HG02938 (cell line): ENCODE data around the gene RHBDL3.
"Not testable (repeated sequence)": the region's sequence is repeated elsewhere in the genome, so short reads cannot be mapped to it uniquely, and the experiment has no call there.

Experiments
- ATAC-seq: cut with Tn5 transposase; IDR thresholded peaks from one replicate; pipeline ENCODE4 v1.9.1; 2021; ENCODE audit warnings: mild to moderate bottlenecking, moderate library complexity; ENCODE audit not compliant: unreplicated experiment

RHBDL3 gene, protein sequence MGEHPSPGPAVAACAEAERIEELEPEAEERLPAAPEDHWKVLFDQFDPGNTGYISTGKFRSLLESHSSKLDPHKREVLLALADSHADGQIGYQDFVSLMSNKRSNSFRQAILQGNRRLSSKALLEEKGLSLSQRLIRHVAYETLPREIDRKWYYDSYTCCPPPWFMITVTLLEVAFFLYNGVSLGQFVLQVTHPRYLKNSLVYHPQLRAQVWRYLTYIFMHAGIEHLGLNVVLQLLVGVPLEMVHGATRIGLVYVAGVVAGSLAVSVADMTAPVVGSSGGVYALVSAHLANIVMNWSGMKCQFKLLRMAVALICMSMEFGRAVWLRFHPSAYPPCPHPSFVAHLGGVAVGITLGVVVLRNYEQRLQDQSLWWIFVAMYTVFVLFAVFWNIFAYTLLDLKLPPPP

GRCh38 chr17:32265192-32265923 is at the start of gene RHBDL3:
RHBDL3 (plus strand) TSS chr17:32265832; CDS start chr17:32266190, 358 bp downstream.
- ATAC-seq, result no peak

DNA sequence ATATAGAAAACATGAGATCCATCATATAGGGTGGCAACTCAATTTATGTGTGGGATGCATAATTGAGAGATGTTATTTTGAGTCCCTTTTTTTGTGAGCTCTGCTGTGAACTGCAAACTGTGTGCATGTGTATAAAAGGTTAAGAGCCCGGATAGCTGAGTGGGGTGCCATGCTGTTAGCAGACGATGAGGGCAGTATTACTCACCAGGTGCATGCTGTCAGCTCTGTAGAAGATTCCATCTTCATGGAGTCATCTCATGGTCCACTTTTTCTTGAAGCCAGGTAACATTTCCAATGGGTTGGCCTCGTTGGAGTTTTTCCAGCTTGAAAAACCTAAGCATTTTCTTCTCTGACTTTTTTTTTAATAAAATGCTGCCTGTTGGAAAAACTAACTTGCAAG is 43.0 kb upstream of the RHBDL3 start:
- ATAC-seq, result no peak

DNA sequence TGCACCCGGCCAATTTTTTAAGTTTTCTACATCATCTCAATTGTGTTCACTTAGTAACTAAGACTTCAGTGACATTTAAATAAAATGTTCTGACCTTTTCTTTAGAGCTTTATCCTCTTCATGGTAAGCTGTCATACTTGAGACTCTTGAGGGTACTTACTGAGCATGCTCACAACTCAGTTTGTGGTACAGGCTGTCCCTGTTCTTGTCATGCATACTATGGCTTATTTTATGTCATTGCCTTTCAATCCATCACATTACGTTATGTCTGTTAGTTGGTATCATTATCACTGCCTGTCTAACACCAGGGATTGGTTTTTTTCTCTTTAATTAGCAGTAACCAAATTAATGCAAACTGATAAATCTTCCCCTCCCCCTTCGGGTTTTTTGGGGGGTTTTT is 41.9 kb upstream of the RHBDL3 start:
- ATAC-seq, result no peak

DNA sequence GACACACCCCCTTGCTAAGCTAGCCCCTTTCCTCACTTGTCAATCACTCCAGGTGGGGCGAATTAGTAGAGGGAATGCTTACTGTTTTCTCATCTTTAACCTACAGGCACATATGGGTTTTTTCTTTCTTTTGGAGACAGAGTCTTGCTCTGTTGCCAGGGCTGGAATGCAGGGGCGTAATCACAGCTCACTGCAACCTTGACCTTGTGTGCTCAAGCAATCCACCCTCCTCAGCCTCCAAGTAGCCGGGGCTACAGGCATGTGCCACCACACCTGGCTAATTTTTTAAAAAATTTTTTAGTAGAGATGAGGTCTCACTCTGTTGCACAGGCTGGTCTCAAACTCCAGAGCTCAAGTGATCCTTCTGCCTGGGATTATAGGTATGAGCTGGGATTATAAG is 38.7 kb upstream of the RHBDL3 start:
- no peak for ATAC-seq

GRCh38 chr17:32227910-32228309 is 37.7 kb upstream of the RHBDL3 start:
- ATAC-seq, result no peak

GRCh38 chr17:32235588-32235987 is 30.0 kb upstream of the RHBDL3 start:
- ATAC-seq, result no peak

GRCh38 chr17:32239456-32239855 is 26.2 kb upstream of the RHBDL3 start:
- no peak for ATAC-seq

DNA sequence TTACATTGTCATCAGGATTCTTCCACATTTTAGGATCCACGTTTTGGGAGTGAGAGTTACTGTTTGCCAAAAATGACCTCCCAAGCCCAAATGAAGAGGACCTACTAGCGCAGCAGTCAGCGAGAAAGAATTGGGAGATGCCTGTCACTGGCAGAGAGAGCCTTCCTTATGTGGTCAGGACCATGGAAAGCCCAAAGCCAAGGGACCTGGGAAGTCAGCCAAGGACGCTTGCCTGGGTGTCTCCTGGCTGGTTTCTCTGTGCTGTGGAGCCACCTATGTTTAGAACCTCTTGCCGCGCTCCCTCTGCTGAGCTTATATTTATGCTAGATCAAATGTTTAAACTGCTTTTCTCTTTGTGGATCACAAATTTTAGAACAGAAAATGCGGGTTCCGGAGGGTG is 24.9 kb upstream of the RHBDL3 start:
- ATAC-seq, result no peak

- no peak for ATAC-seq
Measured at GRCh38 chr17:32241640-32242039, 24.0 kb upstream of the RHBDL3 start.

GRCh38 chr17:32249475-32249874 is 16.2 kb upstream of the RHBDL3 start:
- ATAC-seq, result no peak

- no peak for ATAC-seq
Measured at GRCh38 chr17:32253117-32253611, 12.5 kb upstream of the RHBDL3 start.

GRCh38 chr17:32256012-32256700 is 9.5 kb upstream of the RHBDL3 start:
- no peak for ATAC-seq

- no peak for ATAC-seq
Measured at GRCh38 chr17:32256701-32257019, 9.0 kb upstream of the RHBDL3 start.

GRCh38 chr17:32258383-32259140 is 7.1 kb upstream of the RHBDL3 start:
- ATAC-seq, result no peak

- ATAC-seq, result no peak
Measured at GRCh38 chr17:32259586-32259985, 6.0 kb upstream of the RHBDL3 start.

DNA sequence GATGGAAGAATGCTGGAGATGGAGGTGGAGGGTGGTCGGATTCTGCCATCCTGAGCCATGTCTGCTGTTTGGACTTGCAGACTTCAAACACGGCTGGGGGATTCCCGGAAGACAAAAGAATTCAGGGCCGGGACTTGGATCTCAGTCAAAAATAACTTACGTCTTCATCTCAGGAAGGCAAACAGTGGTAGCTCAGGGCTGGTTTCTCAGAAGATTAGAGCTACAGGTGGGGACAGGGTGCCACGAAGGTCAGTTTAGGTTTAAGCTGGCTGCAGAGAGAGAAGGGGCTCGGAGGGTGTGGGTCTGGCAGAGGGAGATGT is 4.3 kb upstream of the RHBDL3 start:
- ATAC-seq, result no peak

GRCh38 chr17:32261936-32262510 is 3.6 kb upstream of the RHBDL3 start:
- no peak for ATAC-seq

DNA sequence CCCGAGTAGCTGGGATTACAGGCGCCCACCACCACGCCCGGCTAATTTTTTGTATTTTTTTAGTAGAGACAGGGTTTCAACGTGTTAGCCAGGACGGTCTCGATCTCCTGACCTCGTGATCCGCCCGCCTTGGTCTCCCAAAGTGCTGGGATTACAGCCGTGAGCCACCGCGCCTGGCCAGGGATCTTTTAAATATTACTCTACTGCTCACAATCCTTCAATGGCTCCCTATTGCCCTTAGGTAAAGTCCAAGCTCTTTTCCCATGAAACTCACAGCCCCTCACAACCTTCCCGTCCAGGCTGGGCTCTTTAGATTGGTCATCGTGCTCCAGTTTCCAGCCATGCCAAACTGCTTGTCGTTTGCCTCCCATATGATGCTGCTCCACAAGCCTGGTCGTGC is 2.1 kb upstream of the RHBDL3 start:
- ATAC-seq, result not testable (repeated sequence)

DNA sequence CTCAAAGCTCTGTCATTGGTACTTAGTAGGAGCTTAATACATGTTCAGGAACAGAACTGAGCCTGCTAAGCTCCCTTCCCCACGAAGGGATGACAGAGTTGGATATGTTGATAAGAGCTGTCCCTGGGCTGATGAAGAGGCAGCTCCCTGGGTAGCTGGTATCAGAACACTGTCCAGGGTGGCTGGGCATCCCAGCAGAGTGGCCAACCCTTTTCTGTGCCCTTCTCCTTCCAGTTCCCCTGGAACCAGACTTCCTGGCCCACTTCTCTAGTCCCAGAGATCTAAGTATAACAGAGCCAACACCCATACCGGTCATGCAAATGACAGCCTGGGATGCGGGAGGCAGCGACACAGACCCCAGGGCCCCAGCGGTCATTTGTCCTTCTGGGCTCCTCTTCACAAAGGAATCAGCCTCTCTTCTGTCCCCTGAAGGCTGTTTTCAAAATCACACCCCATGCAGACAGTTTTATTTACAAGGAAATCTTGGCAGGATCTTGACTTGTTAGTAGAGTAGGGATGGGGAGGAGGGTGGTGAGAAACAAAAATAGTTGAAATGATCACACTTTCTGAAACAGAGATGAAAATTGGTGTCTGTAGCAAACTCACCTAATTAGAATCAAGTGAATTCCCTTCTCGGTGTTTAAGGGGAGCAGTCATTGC is 1.4 kb upstream of the RHBDL3 start:
- no peak for ATAC-seq

GRCh38 chr17:32264823-32265191 is 825 bp upstream of the RHBDL3 start:
- no peak for ATAC-seq
